ENCODE results near the gene CEP57. TPM values are rescaled to one million over a fixed set of nuclear protein-coding genes. Genes with fewer than 3 reads are reported as not detected.

The CEP57 gene
- total and polyA plus RNA-seq, 2 of the 13 experiments (the other 11 are each of a cell fraction or from before 2014, with no cell fraction given): 34.3 to 59.4 TPM

GRCh38 chr11:95776859-95777258 lies 13.4 kb upstream of the CEP57 start:
- intact Hi-C loops (cut with micrococcal nuclease; ENCODE audit: unreplicated experiment): no loop called here
- ATAC-seq: no peak
- Histone ChIP-seq H3K9me3 (ENCODE audit: low read length) (no peaks in the 10 kb centered on the region), H3K79me2 (ENCODE audit: insufficient read depth, low read length) (no peaks in the 10 kb centered on the region), H4K20me1 (ENCODE audit: insufficient read depth, low read length) (no peaks in the 10 kb centered on the region), H3K4me1 (ENCODE audit: insufficient read depth, low read length) (no peaks in the 10 kb centered on the region), H3K9ac (ENCODE audit: insufficient read depth, low read depth, low read length) (no peak overlapping the region), H3K27ac (ENCODE audit: extremely low read length, insufficient read depth, low read length) (no peak overlapping the region), H2AFZ (ENCODE audit: low read length) (no peak overlapping the region), H3K36me3 (replicated peaks in 1 of 2; ENCODE audit: control insufficient read depth in 1 of 2, insufficient read depth in 2 of 2, low read length in 2 of 2) (peaks cover 7 to 71% of the 10 kb centered on the region in 2 experiments), H3K4me3 (replicated peaks in 1 of 3; ENCODE audit: insufficient read depth in 1 of 3, low read depth in 2 of 3, low read length in 3 of 3) (no peak overlapping the region), H3K27me3 (ENCODE audit: control insufficient read depth in 1 of 2, insufficient read depth in 2 of 2, low read length in 2 of 2) (no peaks in the 10 kb centered on the region), H3K4me2 (ENCODE audit: low read depth, low read length) (no peak overlapping the region)
- ChIA-PET CTCF (ENCODE audit: low intra/inter-chr PET ratio, low total read pairs) (no interaction called here), POLR2A (no interaction called here)
- no TSS peak for BruUV-seq (replicated peaks)
- DNase-seq (ENCODE audit: low spot score): no peak
- TF ChIP-seq RARA (CRISPR knock-in tag; IDR thresholded peaks at IDR 0.05): no peak
- TF ChIP-seq, protein P1, sequence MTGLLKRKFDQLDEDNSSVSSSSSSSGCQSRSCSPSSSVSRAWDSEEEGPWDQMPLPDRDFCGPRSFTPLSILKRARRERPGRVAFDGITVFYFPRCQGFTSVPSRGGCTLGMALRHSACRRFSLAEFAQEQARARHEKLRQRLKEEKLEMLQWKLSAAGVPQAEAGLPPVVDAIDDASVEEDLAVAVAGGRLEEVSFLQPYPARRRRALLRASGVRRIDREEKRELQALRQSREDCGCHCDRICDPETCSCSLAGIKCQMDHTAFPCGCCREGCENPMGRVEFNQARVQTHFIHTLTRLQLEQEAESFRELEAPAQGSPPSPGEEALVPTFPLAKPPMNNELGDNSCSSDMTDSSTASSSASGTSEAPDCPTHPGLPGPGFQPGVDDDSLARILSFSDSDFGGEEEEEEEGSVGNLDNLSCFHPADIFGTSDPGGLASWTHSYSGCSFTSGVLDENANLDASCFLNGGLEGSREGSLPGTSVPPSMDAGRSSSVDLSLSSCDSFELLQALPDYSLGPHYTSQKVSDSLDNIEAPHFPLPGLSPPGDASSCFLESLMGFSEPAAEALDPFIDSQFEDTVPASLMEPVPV (CRISPR knock-in tag; IDR thresholded peaks at IDR 0.05): no peak
- no peak for TF ChIP-seq MED13 (CRISPR knock-in tag; IDR thresholded peaks at IDR 0.05)
- no peak for TF ChIP-seq E2F2 (CRISPR knock-in tag; IDR thresholded peaks at IDR 0.05; ENCODE audit: borderline replicate concordance)
- no peak for TF ChIP-seq ZBTB43 (CRISPR knock-in tag; conservative IDR thresholded peaks at IDR 0.05)
- no peak for TF ChIP-seq ZNF569 (CRISPR knock-in tag; IDR thresholded peaks at IDR 0.05; ENCODE audit: borderline replicate concordance)
- TF ChIP-seq, protein P2, sequence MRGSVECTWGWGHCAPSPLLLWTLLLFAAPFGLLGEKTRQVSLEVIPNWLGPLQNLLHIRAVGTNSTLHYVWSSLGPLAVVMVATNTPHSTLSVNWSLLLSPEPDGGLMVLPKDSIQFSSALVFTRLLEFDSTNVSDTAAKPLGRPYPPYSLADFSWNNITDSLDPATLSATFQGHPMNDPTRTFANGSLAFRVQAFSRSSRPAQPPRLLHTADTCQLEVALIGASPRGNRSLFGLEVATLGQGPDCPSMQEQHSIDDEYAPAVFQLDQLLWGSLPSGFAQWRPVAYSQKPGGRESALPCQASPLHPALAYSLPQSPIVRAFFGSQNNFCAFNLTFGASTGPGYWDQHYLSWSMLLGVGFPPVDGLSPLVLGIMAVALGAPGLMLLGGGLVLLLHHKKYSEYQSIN (CRISPR knock-in tag; IDR thresholded peaks at IDR 0.05; ENCODE audit: borderline replicate concordance): no peak
- no peak for TF ChIP-seq HOXA5 (CRISPR knock-in tag; IDR thresholded peaks at IDR 0.05)
- TF ChIP-seq, protein P3, sequence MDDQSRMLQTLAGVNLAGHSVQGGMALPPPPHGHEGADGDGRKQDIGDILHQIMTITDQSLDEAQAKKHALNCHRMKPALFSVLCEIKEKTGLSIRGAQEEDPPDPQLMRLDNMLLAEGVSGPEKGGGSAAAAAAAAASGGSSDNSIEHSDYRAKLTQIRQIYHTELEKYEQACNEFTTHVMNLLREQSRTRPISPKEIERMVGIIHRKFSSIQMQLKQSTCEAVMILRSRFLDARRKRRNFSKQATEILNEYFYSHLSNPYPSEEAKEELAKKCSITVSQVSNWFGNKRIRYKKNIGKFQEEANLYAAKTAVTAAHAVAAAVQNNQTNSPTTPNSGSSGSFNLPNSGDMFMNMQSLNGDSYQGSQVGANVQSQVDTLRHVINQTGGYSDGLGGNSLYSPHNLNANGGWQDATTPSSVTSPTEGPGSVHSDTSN (CRISPR knock-in tag; IDR thresholded peaks at IDR 0.05; ENCODE audit: borderline replicate concordance): no peak
- in situ Hi-C loops (cut with HindIII; ENCODE audit: extremely low pct_ligation_motif_present, low pct_unique_long_range_greater_than_20kb): no loop called here
- FAIRE-seq: no peak
